ENCODE data around the gene CKAP5.

- TF ChIP-seq EZH2phosphoT487 (conservative IDR thresholded peaks at IDR 0.05; ENCODE audit: low read length) (no peak), CTCF (IDR thresholded peaks at IDR 0.05; ENCODE audit: insufficient read depth, low read length, poor library complexity, severe bottlenecking) (no peak)
These were observed 107.2 kb downstream of the CKAP5 start for GRCh38 chr11:46738887-46739286.

Data from SU-DHL-6 (cell line).